Activated CD4-positive, alpha-beta T cell treated with anti-CD3 and anti-CD28 coated beads, Interleukin-2, amount 10 ng/mL, durations not matched to agents 7 days and 5 days (primary cell): ENCODE measurements around the gene PRKRIP1. TPM values are rescaled to one million over a fixed set of nuclear protein-coding genes. Genes with fewer than 3 reads are reported as not detected.
"Not testable (repeated sequence)": the region's sequence is repeated elsewhere in the genome, so short reads cannot be mapped to it uniquely, and the experiment has no call there.

Source experiments
- CTCF ChIA-PET: fragments of 350-600 bp; sonication (Branson Sonifier 250); formaldehyde crosslinking; loops from one replicate; lab custom pipeline; 2021; ENCODE audit warnings: antibody characterized with exemption; lab: Charles Lee
- POLR2A ChIA-PET: fragments of 350-600 bp; sonication (Branson Sonifier 250); formaldehyde crosslinking; loops from one replicate; lab custom pipeline; 2021; ENCODE audit warnings: antibody characterized with exemption; lab: Charles Lee
- DNase-seq: peaks from one replicate; pipeline ENCODE4 v3.0.0-alpha.2; 2020
- H3K27ac Mint-ChIP-seq: one replicate; pipeline ENCODE4 v1.8.0; 2021; ENCODE audit warnings: mild to moderate bottlenecking, moderate library complexity, mixed read lengths
- H3K27me3 Mint-ChIP-seq: one replicate; pipeline ENCODE4 v1.8.0; 2021; ENCODE audit warnings: mixed read lengths
- H3K36me3 Mint-ChIP-seq: one replicate; pipeline ENCODE4 v1.8.0; 2021; ENCODE audit warnings: low read depth, mixed read lengths
- H3K4me1 Mint-ChIP-seq: one replicate; pipeline ENCODE4 v1.8.0; 2021; ENCODE audit warnings: mixed read lengths
- H3K4me3 Mint-ChIP-seq: one replicate; pipeline ENCODE4 v1.8.0; 2021; ENCODE audit warnings: mild to moderate bottlenecking, moderate library complexity, mixed read lengths
- H3K9me3 Mint-ChIP-seq: one replicate; pipeline ENCODE4 v1.8.0; 2021; ENCODE audit warnings: mixed read lengths
- total RNA-seq, 2 experiments: library from RNA; stranded (reverse); gene quantifications; one replicate each; pipeline ENCODE4 v1.2.3, GENCODE V29; 2021

PRKRIP1 gene
- total RNA-seq, 2 experiments from 2014 or later, result 26.2 to 31.9 TPM

- DNase-seq, H3K9me3 Mint-ChIP-seq, H3K27me3 Mint-ChIP-seq, H3K4me3 Mint-ChIP-seq, H3K27ac Mint-ChIP-seq, POLR2A ChIA-PET: not testable (repeated sequence)
- H3K36me3 Mint-ChIP-seq, result peaks cover 62% of the 10 kb centered on the region
- peaks cover 23% of the 10 kb centered on the region for H3K4me1 Mint-ChIP-seq
- CTCF ChIA-PET, result interaction anchor here (0.7 to 1.3 kb wide), 3 partner anchors 10 to 594 kb away, joined by 3 to 4 read pairs (median 3); no protein-coding TSS in a partner anchor
Measured at GRCh38 chr7:102408530-102408929, 12.4 kb downstream of the PRKRIP1 start.

- peaks cover 28% of the 10 kb centered on the region for H3K4me1 Mint-ChIP-seq
- H3K27me3 Mint-ChIP-seq, result no peaks in the 10 kb centered on the region
- H3K36me3 Mint-ChIP-seq, result peaks cover 68% of the 10 kb centered on the region
- no peak for DNase-seq
- POLR2A ChIA-PET, result no interaction called here
- H3K4me3 Mint-ChIP-seq, result no peak overlapping the region
- H3K27ac Mint-ChIP-seq, result no peak overlapping the region
- CTCF ChIA-PET, result interaction anchor here (0.7 to 1.5 kb wide), 2 partner anchors 47 to 595 kb away, joined by 3 to 6 read pairs; no protein-coding TSS in a partner anchor
- H3K9me3 Mint-ChIP-seq, result no peaks in the 10 kb centered on the region
Measured at GRCh38 chr7:102409340-102409739, 13.2 kb downstream of the PRKRIP1 start.

GRCh38 chr7:102410123-102410522 is 14.0 kb downstream of the PRKRIP1 start:
- ChIA-PET CTCF (interaction anchor here (1.5 to 2.1 kb wide), 2 partner anchors 12 to 46 kb away, joined by 6 to 7 read pairs; no protein-coding TSS in a partner anchor), POLR2A (no interaction called here)
- peaks cover 69% of the 10 kb centered on the region for H3K36me3 Mint-ChIP-seq
- H3K4me1 Mint-ChIP-seq, result peaks cover 31% of the 10 kb centered on the region
- H3K27ac Mint-ChIP-seq, result peak overlapping the region; percentile 66
- no peak for DNase-seq
- H3K4me3 Mint-ChIP-seq, result no peak overlapping the region
- no peaks in the 10 kb centered on the region for H3K9me3 Mint-ChIP-seq
- H3K27me3 Mint-ChIP-seq, result no peaks in the 10 kb centered on the region

GRCh38 chr7:102410918-102411317 is 14.8 kb downstream of the PRKRIP1 start:
- peaks cover 39% of the 10 kb centered on the region for H3K4me1 Mint-ChIP-seq
- peaks cover 71% of the 10 kb centered on the region for H3K36me3 Mint-ChIP-seq
- DNase-seq, result no peak
- CTCF ChIA-PET, result interaction anchor here (2.1 kb wide), 1 partner anchor 13 kb away, joined by 7 read pairs; no protein-coding TSS in a partner anchor
- H3K9me3 Mint-ChIP-seq, result no peaks in the 10 kb centered on the region
- POLR2A ChIA-PET, result no interaction called here
- H3K27ac Mint-ChIP-seq, result peak overlapping the region; percentile 19
- no peaks in the 10 kb centered on the region for H3K27me3 Mint-ChIP-seq
- H3K4me3 Mint-ChIP-seq, result no peak overlapping the region

- ChIA-PET POLR2A (no interaction called here), CTCF (interaction anchor here (0.6 to 1.7 kb wide), 9 partner anchors 8 to 44 kb away, joined by 3 to 20 read pairs (median 3); no protein-coding TSS in a partner anchor)
- Mint-ChIP-seq H3K9me3 (no peaks in the 10 kb centered on the region), H3K36me3 (peaks cover 75% of the 10 kb centered on the region), H3K4me1 (peaks cover 55% of the 10 kb centered on the region), H3K4me3 (no peak overlapping the region), H3K27ac (no peak overlapping the region), H3K27me3 (no peaks in the 10 kb centered on the region)
- DNase-seq, result peak; percentile 60
Measured at GRCh38 chr7:102412548-102412947, 16.4 kb downstream of the PRKRIP1 start.

GRCh38 chr7:102413091-102413490 is 16.9 kb downstream of the PRKRIP1 start:
- Mint-ChIP-seq H3K36me3 (peaks cover 69% of the 10 kb centered on the region), H3K9me3 (no peaks in the 10 kb centered on the region), H3K27me3 (no peaks in the 10 kb centered on the region), H3K4me1 (peaks cover 55% of the 10 kb centered on the region), H3K4me3 (no peak overlapping the region), H3K27ac (no peak overlapping the region)
- no peak for DNase-seq
- POLR2A ChIA-PET, result no interaction called here
- CTCF ChIA-PET, result interaction anchor here (0.6 to 1.7 kb wide), 9 partner anchors 9 to 43 kb away, joined by 3 to 20 read pairs (median 3); no protein-coding TSS in a partner anchor

- ChIA-PET CTCF (interaction anchor here (1.0 to 2.9 kb wide), 4 partner anchors 9 to 142 kb away, joined by 3 to 14 read pairs (median 4); no protein-coding TSS in a partner anchor), POLR2A (no interaction called here)
- Mint-ChIP-seq H3K27ac (peak overlapping the region; percentile 75), H3K4me3 (no peak overlapping the region), H3K36me3 (peaks cover 68% of the 10 kb centered on the region), H3K27me3 (no peaks in the 10 kb centered on the region), H3K9me3 (no peaks in the 10 kb centered on the region), H3K4me1 (peaks cover 59% of the 10 kb centered on the region)
- no peak for DNase-seq
Measured at GRCh38 chr7:102413611-102414010, 17.4 kb downstream of the PRKRIP1 start.

GRCh38 chr7:102415685-102416225 is 19.6 kb downstream of the PRKRIP1 start:
- peaks cover 71% of the 10 kb centered on the region for H3K4me1 Mint-ChIP-seq

GRCh38 chr7:102416406-102416805 is 20.2 kb downstream of the PRKRIP1 start:
- H3K9me3 Mint-ChIP-seq, result no peaks in the 10 kb centered on the region
- DNase-seq, result no peak
- H3K36me3 Mint-ChIP-seq, result peaks cover 67% of the 10 kb centered on the region
- H3K27me3 Mint-ChIP-seq, result no peaks in the 10 kb centered on the region
- peak overlapping the region; percentile 63 for H3K4me3 Mint-ChIP-seq
- ChIA-PET POLR2A (interaction anchor here (1.4 to 1.9 kb wide), 2 partner anchors 10 to 17 kb away, joined by 6 to 10 read pairs; partner anchors contain the start of gene ORAI2), CTCF (interaction anchor here (0.7 to 2.9 kb wide), 9 partner anchors 10 to 791 kb away, joined by 3 to 16 read pairs (median 6); partner anchors contain the start of gene ORAI2)
- H3K27ac Mint-ChIP-seq, result peak overlapping the region; percentile 99
- peaks cover 76% of the 10 kb centered on the region for H3K4me1 Mint-ChIP-seq

More at GRCh38 chr7:102415685-102416225, 19.6 kb downstream of the PRKRIP1 start:
- peak overlapping the region; percentile 99 for H3K27ac Mint-ChIP-seq
- ChIA-PET POLR2A (interaction anchor here (1.4 to 1.9 kb wide), 2 partner anchors 10 to 17 kb away, joined by 6 to 10 read pairs; partner anchors contain the start of gene ORAI2), CTCF (interaction anchor here (0.7 to 2.9 kb wide), 10 partner anchors 9 to 790 kb away, joined by 3 to 16 read pairs (median 6); partner anchors contain the start of gene ORAI2)
- H3K27me3 Mint-ChIP-seq, result no peaks in the 10 kb centered on the region
- no peaks in the 10 kb centered on the region for H3K9me3 Mint-ChIP-seq
- DNase-seq, result peak; percentile 75
- peaks cover 66% of the 10 kb centered on the region for H3K36me3 Mint-ChIP-seq
- peak overlapping the region; percentile 63 for H3K4me3 Mint-ChIP-seq

GRCh38 chr7:102417105-102417504 is 20.9 kb downstream of the PRKRIP1 start:
- peaks cover 80% of the 10 kb centered on the region for H3K4me1 Mint-ChIP-seq
- H3K27me3 Mint-ChIP-seq, result no peaks in the 10 kb centered on the region
- peaks cover 66% of the 10 kb centered on the region for H3K36me3 Mint-ChIP-seq
- peak overlapping the region; percentile 23 for H3K4me3 Mint-ChIP-seq
- no peaks in the 10 kb centered on the region for H3K9me3 Mint-ChIP-seq
- POLR2A ChIA-PET, result interaction anchor here (0.6 kb wide), 2 partner anchors 8 to 19 kb away, joined by 3 to 5 read pairs; no protein-coding TSS in a partner anchor
- H3K27ac Mint-ChIP-seq, result peak overlapping the region; percentile 99
- CTCF ChIA-PET, result interaction anchor here (0.7 to 2.7 kb wide), 4 partner anchors 11 to 19 kb away, joined by 3 to 16 read pairs (median 6); partner anchors contain the start of gene ORAI2
- no peak for DNase-seq

- Mint-ChIP-seq H3K36me3 (peaks cover 69% of the 10 kb centered on the region), H3K27ac (peak overlapping the region; percentile 99), H3K27me3 (no peaks in the 10 kb centered on the region), H3K9me3 (no peaks in the 10 kb centered on the region), H3K4me3 (no peak overlapping the region), H3K4me1 (peaks cover 78% of the 10 kb centered on the region)
- DNase-seq, result no peak
- ChIA-PET POLR2A (no interaction called here), CTCF (no interaction called here)
Measured at GRCh38 chr7:102418592-102418991, 22.4 kb downstream of the PRKRIP1 start.

- Mint-ChIP-seq H3K36me3 (peaks cover 70% of the 10 kb centered on the region), H3K9me3 (no peaks in the 10 kb centered on the region), H3K27ac (no peak overlapping the region), H3K27me3 (no peaks in the 10 kb centered on the region), H3K4me1 (peaks cover 78% of the 10 kb centered on the region), H3K4me3 (no peak overlapping the region)
- POLR2A ChIA-PET, result no interaction called here
- DNase-seq, result no peak
- CTCF ChIA-PET, result interaction anchor here (0.6 kb wide), 1 partner anchor 9 kb away, joined by 6 read pairs; no protein-coding TSS in a partner anchor
Measured at GRCh38 chr7:102421706-102422240, 25.6 kb downstream of the PRKRIP1 start.
